K562 (cell line): ENCODE data around the gene SMPDL3B. TPM values are rescaled to one million over a fixed set of nuclear protein-coding genes. Genes with fewer than 3 reads are reported as not detected.

Experiments used
- BCOR ChIP-seq: fragments of 450-650 bp; IDR thresholded peaks from 2 replicates; pipeline ENCODE4 v1.6.1; 2016
- CBX3 ChIP-seq, 2 experiments: IDR thresholded peaks; 1 replicate in 1 of 2; 2 replicates in 1 of 2; pipeline ENCODE4 v1.6.1; 2012; ENCODE audit warnings: inconsistent platforms in 2 of 2, low read length in 2 of 2, borderline replicate concordance in 1 of 2, control low read depth in 1 of 2
- ETV6 ChIP-seq, 3 experiments: fragments of 150-350 bp in 1 of 3; sonication (generic) in 1 of 3; formaldehyde crosslinking in 1 of 3; IDR thresholded peaks; 2 replicates each; pipeline versions ENCODE4 v1.6.1 to v1.8.0; 2014 to 2022; ENCODE audit warnings: borderline replicate concordance in 2 of 3, low read depth in 2 of 3, antibody characterized with exemption in 1 of 3, low read length in 1 of 3, mild to moderate bottlenecking in 1 of 3, missing genetic modification reagents in 1 of 3
- HMGN3 ChIP-seq: IDR thresholded peaks from 2 replicates; pipeline ENCODE4 v1.6.1; 2011; ENCODE audit warnings: borderline replicate concordance, low read depth, mild to moderate bottlenecking, mixed read lengths, low read length; ENCODE audit not compliant: insufficient read length; ENCODE audit errors: extremely low read depth
- KAT7 ChIP-seq: sonication (generic); formaldehyde crosslinking; IDR thresholded peaks from 2 replicates; pipeline ENCODE4 v1.8.0; 2022; ENCODE audit warnings: missing genetic modification reagents, mild to moderate bottlenecking, borderline replicate concordance
- MIER1 ChIP-seq: fragments of 450-650 bp; IDR thresholded peaks from 2 replicates; pipeline ENCODE4 v1.6.1; 2016; ENCODE audit warnings: antibody characterized with exemption, mild to moderate bottlenecking, low read depth
- NCOA1 ChIP-seq: fragments of 450-650 bp; IDR thresholded peaks from 2 replicates; pipeline ENCODE4 v1.6.1; 2016; ENCODE audit warnings: low read depth
- NCOA6 ChIP-seq: fragments of 450-650 bp; IDR thresholded peaks from 2 replicates; pipeline ENCODE4 v1.6.1; 2017; ENCODE audit warnings: mild to moderate bottlenecking
- PHTF2 ChIP-seq: fragments of 250-450 bp; sonication (Bioruptor Pico); IDR thresholded peaks from 2 replicates; pipeline ENCODE4 v1.5.0; 2021; ENCODE audit warnings: mild to moderate bottlenecking
- SMAD1 ChIP-seq: fragments of 150-350 bp; IDR thresholded peaks from 2 replicates; pipeline ENCODE4 v1.6.1; 2014; ENCODE audit warnings: low read length, low read depth; ENCODE audit not compliant: partially characterized antibody
- YBX1 ChIP-seq: fragments of 450-650 bp; IDR thresholded peaks from 2 replicates; pipeline ENCODE4 v1.7.1; 2016; ENCODE audit warnings: mild to moderate bottlenecking
- ZNF121 ChIP-seq: sonication (generic); formaldehyde crosslinking; conservative IDR thresholded peaks from 2 replicates; pipeline ENCODE4 v1.8.0; 2022; ENCODE audit warnings: missing genetic modification reagents
- ZNF263 ChIP-seq: sonication (generic); formaldehyde crosslinking; IDR thresholded peaks from 2 replicates; pipeline ENCODE4 v1.8.0; 2022; ENCODE audit warnings: mild to moderate bottlenecking, missing genetic modification reagents, borderline replicate concordance
- ZNF444 ChIP-seq: fragments of 250-450 bp; sonication (Bioruptor Pico); IDR thresholded peaks from 2 replicates; pipeline ENCODE4 v1.4.0; 2020; ENCODE audit warnings: mild to moderate bottlenecking, moderate library complexity
- ZNF445 ChIP-seq: fragments of 250-450 bp; sonication (Bioruptor Pico); IDR thresholded peaks from 2 replicates; pipeline ENCODE4 v1.4.0; 2020; ENCODE audit warnings: low read depth, mild to moderate bottlenecking, moderate library complexity
- ZNF589 ChIP-seq: fragments of 200-800 bp; sonication (Bioruptor generic); IDR thresholded peaks from 2 replicates; pipeline ENCODE4 v1.6.1; 2016; ENCODE audit warnings: low read depth, missing genetic modification characterization, missing compliant biosample characterization
- polyA plus RNA-seq, 8 experiments: library from polyadenylated mRNA; depleted of rRNA in 4 of 8; stranded (reverse) in 5 of 8; unstranded in 3 of 8; fragments of >200 nt; fragmentation: Nextera tagmentation in 2 of 8; fragmentation: Illumina TruSeq in 1 of 8; extraction: Ambion mirVana in 2 of 8; extraction: Trizol in 1 of 8; gene quantifications; 2 replicates each; pipeline versions ENCODE4 v1.2.1 to v1.2.3, GENCODE V29; 2011 to 2014; ENCODE audit warnings: inconsistent platforms in 1 of 8, missing spikeins in 1 of 8
- total RNA-seq, 7 experiments: library from RNA; depleted of rRNA in 6 of 7; stranded (reverse); fragments of >200 nt in 6 of 7; fragmentation: Illumina TruSeq in 2 of 7; extraction: Trizol in 2 of 7; gene quantifications; 2 replicates each; pipeline versions ENCODE4 v1.2.1 to v1.2.3, GENCODE V29; 2011 to 2021; ENCODE audit warnings: low replicate concordance in 1 of 7
- TF ChIP-seq, protein P1 (sequence below): fragments of 250-450 bp; sonication (Bioruptor Pico); IDR thresholded peaks from 2 replicates; pipeline ENCODE4 v1.4.0; 2020
- TF ChIP-seq, protein P2 (sequence below): fragments of 250-450 bp; sonication (Bioruptor Pico); IDR thresholded peaks from 2 replicates; pipeline ENCODE4 v1.8.0; 2022; ENCODE audit warnings: inconsistent platforms
- TF ChIP-seq, protein P3 (sequence below): fragments of 450-650 bp; formaldehyde crosslinking; IDR thresholded peaks from 2 replicates; pipeline ENCODE4 v1.4.0; 2020; ENCODE audit warnings: mild to moderate bottlenecking, moderate library complexity

The SMPDL3B gene
- total and polyA plus RNA-seq, 9 of the 15 experiments (the other 6 are each of a cell fraction or from before 2014, with no cell fraction given), result 0.07 to 1.2 (median 0.73) TPM

DNA sequence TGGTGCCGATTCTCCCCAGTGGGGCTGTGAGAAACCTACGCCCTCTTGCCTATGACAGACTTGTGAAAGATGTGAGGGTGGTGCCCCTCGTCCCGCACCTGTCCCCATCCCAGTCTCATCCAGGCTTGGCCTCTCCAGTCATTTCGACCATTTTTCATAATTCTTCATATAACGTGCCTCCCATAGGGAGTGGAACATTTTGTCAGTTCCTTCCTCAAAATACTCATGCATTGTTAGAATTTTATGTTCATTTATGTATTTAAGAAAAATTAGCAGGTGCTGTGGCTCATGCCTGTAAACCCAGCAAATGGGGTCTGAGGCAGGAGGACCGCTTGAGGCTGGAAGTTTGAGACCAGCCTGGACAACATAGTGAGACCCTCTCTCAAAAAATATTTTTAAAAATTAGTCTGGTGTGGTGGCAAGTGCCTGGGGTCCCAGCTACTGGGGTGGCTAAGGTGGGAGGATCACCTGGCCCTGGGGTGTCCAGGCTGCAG is 19.7 kb upstream of the SMPDL3B start (continued):
- TF ChIP-seq ZNF444 (CRISPR knock-in tag) (no peak), NCOA6 (no peak), BCOR (peak; percentile 46; the same call in 1 of the 2 replicates), ZNF445 (CRISPR knock-in tag) (no peak), PHTF2 (CRISPR knock-in tag) (0 out of 2 replicates have a peak, but pooled peaks have one; percentile 18), ETV6 (IDR thresholded peaks at IDR 0.05; ENCODE audit: borderline replicate concordance in 1 of 2, low read depth in 2 of 2, low read length in 1 of 2) (no peak), ETV6 (CRISPR knock-in tag; IDR thresholded peaks at IDR 0.05; ENCODE audit: borderline replicate concordance) (peak; percentile 71), ZNF589 (CRISPR knock-in tag) (peak; percentile 72; the same call in 1 of the 2 replicates), ZNF121 (CRISPR knock-in tag) (peak; percentile 98), SMAD1 (no peak), NCOA1 (0 out of 2 replicates have a peak, but pooled peaks have one; percentile 10), ZNF263 (CRISPR knock-in tag) (peak; percentile 56; the same call in 1 of the 2 replicates), YBX1 (no peak), HMGN3 (no peak), KAT7 (CRISPR knock-in tag) (peak; percentile 92; the same call in 1 of the 2 replicates), MIER1 (0 out of 2 replicates have a peak, but pooled peaks have one; percentile 23), CBX3 (IDR thresholded peaks at IDR 0.05; ENCODE audit: borderline replicate concordance in 1 of 2, low read length in 2 of 2) (peak in 1 of 2 experiments; percentile 67; a peak in 2 of 3 replicates)
- TF ChIP-seq, protein P1, sequence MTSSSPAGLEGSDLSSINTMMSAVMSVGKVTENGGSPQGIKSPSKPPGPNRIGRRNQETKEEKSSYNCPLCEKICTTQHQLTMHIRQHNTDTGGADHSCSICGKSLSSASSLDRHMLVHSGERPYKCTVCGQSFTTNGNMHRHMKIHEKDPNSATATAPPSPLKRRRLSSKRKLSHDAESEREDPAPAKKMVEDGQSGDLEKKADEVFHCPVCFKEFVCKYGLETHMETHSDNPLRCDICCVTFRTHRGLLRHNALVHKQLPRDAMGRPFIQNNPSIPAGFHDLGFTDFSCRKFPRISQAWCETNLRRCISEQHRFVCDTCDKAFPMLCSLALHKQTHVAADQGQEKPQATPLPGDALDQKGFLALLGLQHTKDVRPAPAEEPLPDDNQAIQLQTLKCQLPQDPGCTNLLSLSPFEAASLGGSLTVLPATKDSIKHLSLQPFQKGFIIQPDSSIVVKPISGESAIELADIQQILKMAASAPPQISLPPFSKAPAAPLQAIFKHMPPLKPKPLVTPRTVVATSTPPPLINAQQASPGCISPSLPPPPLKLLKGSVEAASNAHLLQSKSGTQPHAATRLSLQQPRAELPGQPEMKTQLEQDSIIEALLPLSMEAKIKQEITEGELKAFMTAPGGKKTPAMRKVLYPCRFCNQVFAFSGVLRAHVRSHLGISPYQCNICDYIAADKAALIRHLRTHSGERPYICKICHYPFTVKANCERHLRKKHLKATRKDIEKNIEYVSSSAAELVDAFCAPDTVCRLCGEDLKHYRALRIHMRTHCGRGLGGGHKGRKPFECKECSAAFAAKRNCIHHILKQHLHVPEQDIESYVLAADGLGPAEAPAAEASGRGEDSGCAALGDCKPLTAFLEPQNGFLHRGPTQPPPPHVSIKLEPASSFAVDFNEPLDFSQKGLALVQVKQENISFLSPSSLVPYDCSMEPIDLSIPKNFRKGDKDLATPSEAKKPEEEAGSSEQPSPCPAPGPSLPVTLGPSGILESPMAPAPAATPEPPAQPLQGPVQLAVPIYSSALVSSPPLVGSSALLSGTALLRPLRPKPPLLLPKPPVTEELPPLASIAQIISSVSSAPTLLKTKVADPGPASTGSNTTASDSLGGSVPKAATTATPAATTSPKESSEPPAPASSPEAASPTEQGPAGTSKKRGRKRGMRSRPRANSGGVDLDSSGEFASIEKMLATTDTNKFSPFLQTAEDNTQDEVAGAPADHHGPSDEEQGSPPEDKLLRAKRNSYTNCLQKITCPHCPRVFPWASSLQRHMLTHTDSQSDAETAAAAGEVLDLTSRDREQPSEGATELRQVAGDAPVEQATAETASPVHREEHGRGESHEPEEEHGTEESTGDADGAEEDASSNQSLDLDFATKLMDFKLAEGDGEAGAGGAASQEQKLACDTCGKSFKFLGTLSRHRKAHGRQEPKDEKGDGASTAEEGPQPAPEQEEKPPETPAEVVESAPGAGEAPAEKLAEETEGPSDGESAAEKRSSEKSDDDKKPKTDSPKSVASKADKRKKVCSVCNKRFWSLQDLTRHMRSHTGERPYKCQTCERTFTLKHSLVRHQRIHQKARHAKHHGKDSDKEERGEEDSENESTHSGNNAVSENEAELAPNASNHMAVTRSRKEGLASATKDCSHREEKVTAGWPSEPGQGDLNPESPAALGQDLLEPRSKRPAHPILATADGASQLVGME (CRISPR knock-in tag), result 0 out of 2 replicates have a peak, but pooled peaks have one; percentile 0
- TF ChIP-seq, protein P2, sequence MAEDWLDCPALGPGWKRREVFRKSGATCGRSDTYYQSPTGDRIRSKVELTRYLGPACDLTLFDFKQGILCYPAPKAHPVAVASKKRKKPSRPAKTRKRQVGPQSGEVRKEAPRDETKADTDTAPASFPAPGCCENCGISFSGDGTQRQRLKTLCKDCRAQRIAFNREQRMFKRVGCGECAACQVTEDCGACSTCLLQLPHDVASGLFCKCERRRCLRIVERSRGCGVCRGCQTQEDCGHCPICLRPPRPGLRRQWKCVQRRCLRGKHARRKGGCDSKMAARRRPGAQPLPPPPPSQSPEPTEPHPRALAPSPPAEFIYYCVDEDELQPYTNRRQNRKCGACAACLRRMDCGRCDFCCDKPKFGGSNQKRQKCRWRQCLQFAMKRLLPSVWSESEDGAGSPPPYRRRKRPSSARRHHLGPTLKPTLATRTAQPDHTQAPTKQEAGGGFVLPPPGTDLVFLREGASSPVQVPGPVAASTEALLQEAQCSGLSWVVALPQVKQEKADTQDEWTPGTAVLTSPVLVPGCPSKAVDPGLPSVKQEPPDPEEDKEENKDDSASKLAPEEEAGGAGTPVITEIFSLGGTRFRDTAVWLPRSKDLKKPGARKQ (CRISPR knock-in tag), result peak; percentile 96
- TF ChIP-seq, protein P3, sequence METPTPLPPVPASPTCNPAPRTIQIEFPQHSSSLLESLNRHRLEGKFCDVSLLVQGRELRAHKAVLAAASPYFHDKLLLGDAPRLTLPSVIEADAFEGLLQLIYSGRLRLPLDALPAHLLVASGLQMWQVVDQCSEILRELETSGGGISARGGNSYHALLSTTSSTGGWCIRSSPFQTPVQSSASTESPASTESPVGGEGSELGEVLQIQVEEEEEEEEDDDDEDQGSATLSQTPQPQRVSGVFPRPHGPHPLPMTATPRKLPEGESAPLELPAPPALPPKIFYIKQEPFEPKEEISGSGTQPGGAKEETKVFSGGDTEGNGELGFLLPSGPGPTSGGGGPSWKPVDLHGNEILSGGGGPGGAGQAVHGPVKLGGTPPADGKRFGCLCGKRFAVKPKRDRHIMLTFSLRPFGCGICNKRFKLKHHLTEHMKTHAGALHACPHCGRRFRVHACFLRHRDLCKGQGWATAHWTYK, result no peak
